ENCODE measurements around the gene PACRG.

The PACRG gene

DNA sequence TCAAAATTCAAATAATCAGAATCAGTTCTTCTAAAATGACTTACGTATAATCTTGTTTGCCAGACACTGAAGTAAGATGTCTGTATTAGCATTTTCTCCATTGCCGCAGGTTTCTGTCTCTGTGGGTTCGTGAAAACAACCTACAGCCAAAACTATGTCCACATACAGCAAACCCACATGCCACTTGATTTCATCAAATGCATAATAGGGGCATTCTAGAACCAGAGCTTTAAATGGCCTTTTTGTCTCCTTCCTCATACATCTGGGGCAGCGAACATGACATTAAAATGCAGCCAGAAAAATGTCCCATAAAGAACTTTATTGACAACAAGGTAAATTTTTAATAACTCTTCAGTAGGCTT, 596.5 kb downstream of the PACRG start:
- DNase-seq: no peak

DNA sequence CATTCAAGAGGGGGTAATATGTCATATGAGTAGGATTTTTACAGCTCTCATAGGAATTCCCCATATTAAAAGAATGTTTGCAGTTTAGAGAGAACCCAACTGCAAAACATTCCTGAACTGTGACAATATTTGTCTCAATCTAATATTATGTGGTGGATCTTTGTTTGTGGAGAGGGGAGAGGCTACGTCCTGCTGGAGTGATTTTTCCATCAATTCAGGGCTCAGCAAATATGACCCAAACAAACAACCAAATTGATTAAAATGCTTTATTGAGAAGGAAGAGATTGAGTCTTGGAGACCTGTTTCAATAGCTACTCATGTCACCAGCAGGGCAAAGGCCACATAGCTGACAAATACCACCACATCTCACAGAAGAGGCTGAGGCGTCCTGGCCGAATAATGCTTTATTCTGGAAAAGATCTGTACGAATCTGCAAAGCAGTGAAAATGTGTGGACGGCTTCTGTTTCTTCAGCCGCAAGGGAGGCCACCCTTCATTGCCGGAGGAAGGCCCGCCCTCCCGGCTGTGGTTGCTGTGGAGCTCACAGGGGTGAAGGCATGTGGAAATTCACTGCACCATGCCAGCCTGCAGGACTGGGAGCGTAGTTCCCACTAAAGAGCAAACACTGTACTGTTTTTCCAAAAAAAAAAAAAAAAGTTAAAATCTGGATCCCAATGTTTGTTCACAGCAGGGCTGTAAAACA, 597.1 kb downstream of the PACRG start:
- no peak for DNase-seq

DNA sequence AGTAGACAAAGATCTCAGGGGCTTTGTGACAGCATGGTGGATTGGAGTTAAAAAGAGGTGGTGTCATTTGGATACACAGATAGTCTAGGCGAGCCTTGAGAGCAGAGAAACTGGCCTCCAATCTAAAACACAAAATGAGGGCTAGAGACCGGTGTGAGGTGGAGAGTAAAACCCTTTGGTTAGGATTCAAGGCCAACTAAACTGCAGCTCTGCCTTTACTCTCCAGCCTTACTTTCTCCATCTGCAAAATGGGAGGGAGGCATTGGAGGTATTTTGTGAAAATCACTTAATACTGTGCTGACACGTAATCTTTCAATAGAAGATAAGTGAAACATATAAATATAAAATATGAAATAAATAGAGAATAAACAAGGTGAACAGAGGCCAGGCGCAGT, 597.6 kb downstream of the PACRG start:
- no peak for DNase-seq

DNA sequence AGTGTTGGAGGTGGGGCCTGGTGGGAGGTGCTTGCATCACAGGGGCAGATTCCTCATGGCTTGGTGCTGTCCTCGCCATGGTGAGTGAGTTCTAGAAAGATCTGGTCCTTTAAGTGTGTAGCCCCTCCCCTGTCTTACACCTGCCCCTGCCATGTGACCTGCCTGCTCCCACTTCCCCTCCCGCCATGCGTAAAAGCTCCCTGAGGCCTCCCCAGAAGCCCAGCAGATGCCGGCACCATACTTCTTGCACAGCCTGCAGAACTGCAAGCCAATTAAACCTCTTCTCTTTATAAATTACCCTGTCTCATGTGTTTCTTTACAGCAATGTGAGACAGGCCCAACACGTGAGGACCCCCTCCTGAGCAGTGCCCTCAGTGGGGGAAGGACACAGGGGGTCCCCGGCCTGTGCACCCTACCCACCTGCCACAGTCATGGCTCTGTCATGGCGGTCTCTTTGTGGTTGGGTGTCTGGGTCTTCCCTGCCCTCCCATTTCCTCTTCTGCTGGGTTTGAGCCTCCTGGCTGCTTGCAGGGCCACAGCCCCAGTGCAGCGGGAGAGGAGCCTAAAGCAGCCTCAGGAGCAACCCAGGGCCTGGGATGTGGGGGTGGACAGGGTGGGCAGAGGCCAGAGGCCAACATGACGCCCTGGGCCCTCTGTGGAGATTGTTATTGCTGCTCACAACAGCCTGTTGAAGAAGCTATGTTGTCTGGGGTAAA, 599.5 kb downstream of the PACRG start:
- DNase-seq: no peak

DNA sequence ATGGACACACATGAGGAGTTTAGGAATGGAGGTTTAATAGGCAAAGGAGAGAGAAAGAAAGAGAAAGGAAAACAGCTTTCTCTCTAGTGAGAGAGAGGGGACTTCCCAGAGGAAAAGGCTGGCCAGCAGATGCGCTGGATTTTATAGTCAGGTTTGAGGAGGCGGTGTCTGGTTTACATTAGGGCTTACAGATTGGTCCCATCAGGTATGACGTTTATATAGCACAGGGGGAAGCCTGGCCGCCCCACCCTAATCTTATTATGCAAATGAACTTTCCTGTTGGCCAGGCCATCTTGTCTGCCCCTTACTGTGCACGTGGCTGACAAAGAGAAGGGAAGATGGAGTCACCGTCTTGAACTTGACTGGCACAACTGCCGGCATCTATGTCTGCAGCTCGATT, 600.1 kb downstream of the PACRG start:
- DNase-seq: no peak

DNA sequence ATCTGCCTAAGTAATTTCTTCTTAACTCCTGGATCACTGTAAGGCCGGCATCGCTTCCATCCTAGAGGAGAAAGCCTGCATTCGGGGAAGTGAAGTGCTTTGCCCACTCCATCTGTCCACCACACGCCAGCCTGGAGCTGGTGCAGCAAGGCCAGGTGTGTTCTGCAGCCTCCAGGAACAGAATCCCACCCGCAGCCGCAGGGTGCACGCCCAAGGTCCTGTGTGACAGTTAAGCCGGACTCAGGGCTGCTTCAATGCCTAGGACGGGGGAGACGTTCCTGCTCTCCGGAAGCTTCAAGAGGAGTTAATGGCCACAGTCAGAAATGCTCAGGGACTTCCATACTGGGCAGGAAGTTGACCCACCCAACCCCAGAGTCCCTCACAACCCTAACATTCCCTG, 600.6 kb downstream of the PACRG start:
- DNase-seq: no peak

DNA sequence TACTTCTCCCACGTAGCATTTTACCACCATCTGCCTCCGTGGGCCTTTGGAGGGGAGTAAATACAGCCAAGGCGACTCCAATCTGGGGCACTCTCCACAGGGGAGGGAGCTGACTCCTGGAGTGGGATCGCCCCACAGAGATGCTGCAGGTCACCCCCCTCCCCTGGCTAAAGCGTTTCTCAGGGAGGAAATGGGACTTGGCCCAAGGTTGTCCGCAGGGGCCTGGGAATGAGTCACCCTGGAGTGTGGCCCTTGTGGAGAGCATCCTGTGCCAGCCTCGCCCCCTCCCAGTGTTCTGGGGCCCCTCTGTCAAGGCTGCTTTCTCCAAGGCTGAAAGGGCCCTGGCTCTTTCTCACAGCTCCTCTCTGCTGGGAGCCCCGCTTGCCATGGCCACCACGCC, 602.2 kb downstream of the PACRG start:
- DNase-seq: no peak

DNA sequence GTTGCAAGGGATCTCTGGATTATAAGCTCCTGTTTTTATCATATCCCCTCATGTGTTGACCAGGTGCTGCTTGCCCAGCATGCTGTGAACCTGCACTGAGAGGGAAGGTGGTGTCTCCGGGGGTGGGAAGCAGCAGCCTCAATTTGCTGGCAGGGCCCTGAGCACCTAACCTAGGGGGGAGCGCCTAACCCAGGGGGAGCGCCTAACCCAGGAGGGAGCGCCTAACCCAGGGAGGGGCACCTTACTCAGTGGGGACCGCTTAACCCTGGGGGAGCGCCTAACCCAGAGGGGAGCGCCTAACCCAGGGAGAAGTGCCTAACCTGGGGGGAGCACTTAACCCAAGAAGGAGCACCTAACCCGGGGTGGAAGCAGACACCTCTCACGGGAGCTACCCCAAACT, 603.5 kb downstream of the PACRG start:
- no peak for DNase-seq

DNA sequence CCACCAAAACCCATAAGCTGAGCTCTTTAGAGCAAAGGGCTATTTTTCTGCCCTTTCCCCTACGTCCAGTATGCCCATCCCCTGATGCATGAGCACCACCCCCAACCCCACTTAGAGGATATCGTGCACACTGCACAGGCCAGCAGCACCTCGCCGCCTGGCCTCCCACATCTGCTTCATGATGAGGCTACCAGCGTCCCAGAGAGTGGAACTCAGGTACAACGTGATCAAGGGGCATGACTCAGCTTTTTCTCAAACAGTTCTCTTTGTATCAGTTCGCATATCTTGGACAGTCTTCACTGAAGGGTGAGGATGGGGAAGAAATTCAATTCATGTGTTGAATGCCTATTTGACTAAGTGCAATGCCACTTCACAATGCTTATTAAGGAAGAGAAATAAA, 604.8 kb downstream of the PACRG start:
- no peak for DNase-seq

DNA sequence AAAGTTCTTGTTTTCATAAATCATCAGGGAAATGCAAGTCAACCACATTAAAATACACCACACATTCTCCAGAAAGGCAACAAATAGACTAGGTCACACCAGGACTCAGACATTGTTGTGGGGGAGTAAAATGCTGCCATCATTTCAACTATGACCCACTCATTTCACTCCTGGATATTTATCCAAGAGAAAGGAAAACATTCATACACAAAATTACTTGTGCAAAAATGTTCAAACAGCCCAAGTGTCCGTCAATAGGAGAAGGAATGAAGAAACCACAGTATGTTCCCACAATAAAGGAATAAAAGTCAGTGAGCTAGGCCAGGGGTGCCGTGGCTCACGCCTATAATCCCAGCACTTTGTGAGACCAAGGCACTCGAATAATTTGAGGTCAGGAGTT, 605.3 kb downstream of the PACRG start:
- DNase-seq: no peak

DNA sequence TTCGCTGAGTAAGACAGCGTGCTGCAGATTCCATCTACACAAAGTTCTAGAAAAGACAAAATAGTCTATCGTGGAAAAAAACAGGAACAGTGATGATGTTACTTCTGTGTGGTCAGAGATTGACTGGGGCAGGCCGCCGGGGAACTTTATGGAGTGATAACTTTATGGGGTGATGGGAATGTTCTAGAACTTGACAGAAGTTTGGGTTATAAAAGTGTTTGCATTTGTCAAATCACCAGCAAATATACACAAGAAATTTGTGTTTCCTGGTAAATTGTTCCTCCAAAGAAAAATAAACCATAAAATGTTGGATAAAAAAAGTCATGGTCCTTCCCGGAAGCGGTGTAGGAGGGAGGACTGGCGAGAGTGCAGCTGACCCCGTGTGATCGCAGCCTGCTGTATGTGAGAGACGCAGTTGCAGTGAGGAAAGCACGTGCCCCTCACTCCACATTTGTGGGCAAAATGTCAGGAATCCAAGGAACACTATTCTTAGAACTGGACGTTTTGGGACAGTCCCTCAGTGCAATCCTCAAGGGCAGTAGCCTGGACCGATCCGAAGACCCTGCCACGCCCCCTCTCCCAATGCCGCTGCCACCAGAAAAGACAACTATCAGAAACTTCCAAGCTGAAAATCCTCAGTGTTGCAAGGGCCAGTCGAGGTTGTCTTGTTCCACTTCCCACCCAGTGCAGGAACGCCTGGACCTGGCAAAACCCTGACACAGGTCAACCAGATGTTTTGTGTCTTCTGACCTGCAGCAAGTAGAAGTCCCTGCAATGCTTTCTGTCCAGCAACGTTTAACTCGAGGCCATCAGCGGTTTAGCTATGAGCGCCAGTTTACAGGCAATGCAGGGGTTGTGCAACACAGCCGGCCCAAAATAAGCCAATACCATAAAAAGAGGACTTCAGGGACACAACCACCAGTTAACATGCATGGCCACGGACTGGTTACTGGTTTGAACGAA, 606.2 kb downstream of the PACRG start:
- no peak for DNase-seq

DNA sequence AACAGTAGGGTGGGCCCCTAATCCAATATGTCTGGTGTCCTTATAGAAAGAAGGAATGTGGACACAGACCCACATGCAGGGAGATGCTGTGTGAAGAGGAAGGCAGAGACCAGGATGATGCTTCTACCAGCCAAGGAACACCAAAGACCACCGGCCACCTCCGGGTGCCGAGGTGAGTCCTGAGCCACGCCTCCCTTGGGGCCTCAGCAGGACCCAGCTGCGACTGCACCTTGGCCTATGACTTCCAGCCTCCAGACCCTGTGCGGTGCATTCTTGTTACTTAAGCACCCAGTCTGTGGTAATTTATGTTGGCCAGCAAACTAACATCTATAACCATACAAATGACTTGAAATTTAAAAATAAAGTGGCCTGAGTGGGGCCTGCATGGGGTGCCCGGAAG, 607.3 kb downstream of the PACRG start:
- DNase-seq: no peak

DNA sequence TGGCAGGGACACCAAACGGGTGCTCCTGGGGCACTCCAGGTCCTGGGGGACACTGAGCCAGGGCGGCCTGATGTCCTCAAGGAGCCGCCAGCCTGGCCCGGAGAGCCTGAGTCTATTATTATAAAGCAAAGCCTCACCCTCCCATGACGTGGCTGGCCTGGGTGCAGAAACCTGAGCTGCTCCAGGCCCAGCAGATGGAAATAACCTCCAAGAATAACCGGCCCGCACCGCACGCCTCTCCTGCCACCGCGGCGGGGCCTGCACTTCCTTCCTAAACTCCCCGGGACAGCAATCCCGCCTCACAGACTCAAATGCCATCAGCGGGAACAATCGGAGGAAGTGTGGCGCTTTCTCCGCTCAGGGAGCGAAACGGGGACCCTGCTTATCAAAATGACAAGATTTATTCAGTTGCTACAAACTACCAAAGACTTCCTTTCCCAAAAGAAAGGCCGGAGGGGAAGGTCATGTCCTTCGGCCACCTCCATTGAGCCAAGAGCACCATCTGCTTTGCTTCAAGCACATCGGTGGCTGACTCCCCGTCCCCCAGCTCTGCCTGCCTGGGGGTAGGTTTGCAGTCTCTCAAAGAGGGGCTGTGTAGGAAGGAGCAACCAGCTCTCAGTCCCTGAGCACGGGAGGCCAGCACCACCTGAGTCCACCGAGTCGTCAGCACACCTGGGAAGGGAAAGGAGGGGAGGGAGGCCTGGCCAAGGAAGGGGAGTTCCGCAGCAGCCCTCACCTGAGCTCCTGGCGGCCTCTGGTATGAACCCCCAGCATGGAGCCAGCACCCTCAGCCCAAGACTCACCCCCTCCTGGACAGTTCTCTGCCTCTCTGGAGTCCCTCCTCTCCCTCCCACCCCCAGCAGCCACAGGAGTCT, 608.1 kb downstream of the PACRG start:
- DNase-seq: no peak

DNA sequence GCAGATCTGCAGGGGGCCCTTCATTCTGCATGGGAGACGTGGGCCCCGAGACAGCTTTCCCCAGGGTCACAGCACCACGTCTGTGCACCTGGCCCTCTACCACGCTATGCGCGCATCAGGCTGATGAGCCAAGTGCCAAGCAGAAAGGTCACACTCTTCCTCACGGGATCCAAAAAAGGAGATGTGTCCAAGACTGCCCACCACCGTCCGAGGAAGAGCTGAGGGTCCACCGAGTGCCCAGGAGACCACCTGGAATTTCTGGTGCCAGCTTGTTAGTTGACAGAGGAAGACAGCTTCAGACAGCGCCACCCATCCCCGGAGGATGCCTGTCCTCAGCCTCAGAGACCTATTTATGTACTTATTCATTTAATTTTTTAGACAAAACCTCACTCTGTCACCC, 609.2 kb downstream of the PACRG start:
- no peak for DNase-seq

DNA sequence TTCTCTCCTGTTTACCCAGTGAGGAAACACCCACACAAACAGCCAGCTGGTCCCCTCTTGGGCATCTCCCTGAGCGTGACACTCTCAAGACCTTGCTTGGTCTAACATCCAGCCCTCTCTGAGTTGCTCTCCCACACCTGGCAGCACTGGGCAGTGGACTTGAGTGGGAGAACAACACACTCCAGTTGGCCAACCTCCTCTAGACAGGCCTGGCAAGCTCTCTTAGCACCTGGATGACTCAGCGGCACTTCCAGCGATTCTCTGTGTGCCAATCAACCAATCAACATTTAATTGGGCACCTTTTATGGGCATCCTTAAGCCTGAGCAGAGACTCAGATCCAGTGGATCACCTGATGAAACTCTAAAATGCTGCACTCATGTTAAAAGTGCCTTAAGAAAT, 610.2 kb downstream of the PACRG start:
- DNase-seq: no peak

DNA sequence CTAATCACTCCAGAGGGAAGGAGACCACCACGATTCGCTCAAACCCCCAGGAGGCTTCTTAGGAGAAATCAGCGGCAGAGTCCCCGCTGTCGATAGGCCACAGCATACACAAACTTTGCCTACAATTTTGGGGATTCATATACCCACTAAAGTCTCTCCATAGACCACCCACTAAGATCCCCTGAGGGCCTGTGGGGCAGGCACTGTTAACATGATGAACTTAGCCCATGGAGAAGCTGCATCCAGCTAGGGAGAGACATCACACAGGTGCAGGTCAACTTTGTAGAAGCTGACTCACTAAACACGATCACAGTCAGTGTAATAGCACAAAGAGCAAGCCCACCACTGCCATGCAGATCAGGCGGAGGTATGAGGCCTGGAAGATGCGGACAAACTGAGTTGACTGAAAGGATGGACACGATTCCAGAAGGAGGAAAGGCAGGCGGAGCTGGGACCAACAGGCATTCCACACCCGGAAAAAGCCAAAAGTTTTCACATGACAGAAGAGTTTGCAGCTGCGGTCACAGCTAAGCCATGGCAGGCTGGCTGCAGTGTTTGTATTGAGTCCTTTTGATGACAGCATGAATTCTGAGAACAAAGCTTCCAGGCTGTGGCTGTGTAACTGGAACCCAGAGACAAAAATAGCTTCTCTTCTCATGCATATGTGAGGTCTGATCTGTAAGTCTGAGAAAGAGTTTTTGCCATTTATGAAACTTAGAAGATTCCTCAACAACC, 611.1 kb downstream of the PACRG start:
- DNase-seq: no peak

DNA sequence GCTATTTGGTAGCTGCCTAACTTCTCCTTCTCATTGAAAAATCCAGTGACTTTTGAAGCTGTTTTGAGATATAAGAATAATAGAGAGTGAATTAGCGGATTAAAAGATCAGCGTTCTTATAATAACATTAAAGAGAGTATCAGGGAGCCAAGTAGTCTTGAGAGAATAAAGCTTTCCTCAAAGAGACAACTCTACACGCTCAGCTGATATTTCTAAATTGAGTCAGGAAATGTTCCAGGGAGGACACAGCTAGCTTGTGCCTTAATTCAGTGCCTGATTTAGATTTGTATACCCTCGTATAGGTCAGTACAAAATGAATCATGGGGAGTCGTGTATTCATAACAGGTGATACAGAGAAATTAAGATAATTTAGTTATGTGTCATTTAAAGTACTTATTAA, 611.7 kb downstream of the PACRG start:
- DNase-seq: no peak

DNA sequence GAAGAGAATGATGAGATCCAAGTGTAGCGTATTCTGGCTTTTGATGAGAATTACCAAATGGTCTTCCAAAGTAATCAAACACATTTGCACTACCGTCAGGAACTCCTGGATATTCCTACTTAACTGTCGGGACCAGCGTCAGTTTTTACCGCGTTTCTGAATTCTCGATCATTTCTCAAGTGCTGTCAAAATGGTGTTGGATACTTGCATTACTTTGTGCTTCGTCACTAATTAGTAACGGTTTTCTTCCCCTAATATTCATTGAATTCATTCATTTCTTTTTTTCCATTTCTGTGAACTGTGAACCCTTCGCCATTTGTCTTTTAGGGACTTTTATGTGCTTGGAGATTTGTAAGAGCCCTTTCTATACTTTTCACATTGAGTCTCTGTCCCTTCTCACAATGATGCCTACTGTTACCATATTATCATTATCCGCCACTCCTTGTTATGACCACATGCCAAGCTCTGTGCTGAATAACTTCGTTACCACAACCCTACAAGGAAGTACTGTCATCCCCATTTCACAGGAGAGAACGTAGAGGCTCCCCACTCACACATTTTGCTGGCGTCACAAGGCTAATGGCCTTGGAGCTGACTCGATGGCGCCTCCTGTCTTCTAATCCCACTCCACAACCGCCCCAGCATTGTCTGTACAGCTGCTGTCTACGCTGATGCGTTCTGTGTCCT, 612.6 kb downstream of the PACRG start:
- DNase-seq: no peak

DNA sequence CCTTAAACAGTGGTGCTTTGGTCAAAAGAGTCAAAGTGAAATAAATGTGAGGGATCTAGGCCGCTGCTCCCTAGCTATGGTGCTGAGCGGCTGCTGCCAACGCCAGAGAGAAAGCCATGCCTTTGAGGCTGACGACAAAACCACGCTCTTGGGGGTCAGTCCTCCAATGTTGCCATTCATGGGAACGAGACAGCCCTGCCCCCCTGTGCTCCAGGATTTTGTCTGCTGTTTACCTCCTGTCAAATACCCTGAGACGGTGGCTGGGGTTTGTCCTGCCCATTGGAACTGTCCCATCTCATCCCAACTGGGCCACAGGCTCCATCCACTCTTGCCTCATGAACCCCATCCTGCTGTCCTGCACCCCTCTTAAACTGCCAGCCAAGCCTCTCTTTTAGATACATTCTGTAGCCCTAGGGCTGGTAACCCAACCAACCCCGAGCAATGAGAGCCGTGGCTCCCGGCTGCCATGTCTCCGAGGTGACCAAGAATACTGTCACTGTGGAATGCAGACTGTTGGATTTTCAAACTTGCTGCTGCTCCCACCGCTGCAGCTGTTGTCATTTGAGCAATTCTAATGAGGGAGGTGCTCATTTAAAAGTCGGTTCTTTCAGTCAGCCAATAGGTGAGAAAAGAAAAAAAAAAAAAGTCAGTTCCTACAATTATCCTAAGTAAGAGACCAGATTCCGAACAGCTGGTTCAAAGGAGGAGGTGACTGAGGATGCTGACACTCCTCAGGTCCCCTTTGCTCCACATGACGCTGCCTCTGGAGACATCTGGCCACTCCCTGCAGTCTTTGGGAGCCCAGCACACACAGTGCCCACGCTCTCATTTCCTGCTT, 613.7 kb downstream of the PACRG start:
- DNase-seq: no peak
